Kidney epithelial cell (primary cell): ENCODE measurements around the gene CASK. TPM values are rescaled to one million over a fixed set of nuclear protein-coding genes. Genes with fewer than 3 reads are reported as not detected.

ENCODE experiments used
- DNase-seq: peaks from one replicate; pipeline ENCODE4 v3.0.0-alpha.2; 2010; ENCODE audit warnings: low read depth
- H3K27me3 ChIP-seq: 2 replicates; pipeline ENCODE4 v1.6.0; 2011; ENCODE audit warnings: low read length; ENCODE audit not compliant: control insufficient read depth, insufficient read depth
- H3K36me3 ChIP-seq: 2 replicates; pipeline ENCODE4 v1.5.1; 2011; ENCODE audit warnings: low read length; ENCODE audit not compliant: control insufficient read depth, insufficient read depth
- H3K4me3 ChIP-seq: 2 replicates; pipeline ENCODE4 v1.5.1; 2011; ENCODE audit warnings: low read depth, mild to moderate bottlenecking, control low read depth, low read length
- total RNA-seq: library from RNA; depleted of rRNA; stranded (reverse); fragments of >200 nt; gene quantifications from 2 replicates; pipeline ENCODE4 v1.2.3, GENCODE V29; 2015
- TF ChIP-seq, protein P1 (sequence below): IDR thresholded peaks from 2 replicates; pipeline ENCODE4 v1.5.1; 2011; ENCODE audit warnings: mild to moderate bottlenecking, moderate library complexity, low read length, control low read depth, inconsistent platforms; ENCODE audit not compliant: insufficient read depth, poor library complexity, severe bottlenecking

Gene CASK
- total RNA-seq, 1 donor from 2014 or later: 69.1 TPM

DNA sequence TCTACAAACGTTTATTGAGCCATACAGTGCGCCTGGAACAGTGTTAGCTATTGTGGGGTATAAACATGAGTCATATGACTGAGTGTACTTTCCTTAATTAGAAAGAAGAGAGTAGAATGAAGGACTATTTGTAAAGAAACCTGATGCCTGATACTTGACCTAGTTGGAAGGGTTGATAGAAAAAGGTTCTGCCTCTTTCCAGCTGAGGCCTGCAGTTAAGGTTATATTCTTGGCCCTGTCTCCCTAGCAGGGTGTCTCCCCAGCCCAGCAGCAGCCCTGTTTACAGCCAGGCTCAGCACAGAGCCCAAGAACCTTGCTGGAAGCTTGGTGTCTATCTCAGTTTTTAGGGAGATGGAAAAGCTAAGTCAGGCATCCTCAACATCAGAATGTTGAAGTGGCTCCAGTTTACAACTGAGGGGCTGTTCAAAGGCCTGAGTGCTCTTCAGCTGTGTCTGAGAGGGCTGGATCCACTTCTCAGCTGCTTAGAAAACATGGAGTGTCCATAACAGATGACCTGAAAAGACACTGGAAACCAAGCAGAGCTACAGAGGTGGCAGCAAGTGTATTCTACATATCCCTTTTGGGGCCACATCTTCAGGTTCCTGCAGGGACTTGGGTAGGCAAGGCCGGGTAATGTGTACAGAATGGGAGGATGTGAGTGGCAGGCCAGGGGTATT lies 454.6 kb downstream of the CASK start:
- DNase-seq: no peak
- Histone ChIP-seq H3K36me3 (no peaks in the 10 kb centered on the region), H3K4me3 (no peak overlapping the region), H3K27me3 (no peaks in the 10 kb centered on the region)
- TF ChIP-seq, protein P1, sequence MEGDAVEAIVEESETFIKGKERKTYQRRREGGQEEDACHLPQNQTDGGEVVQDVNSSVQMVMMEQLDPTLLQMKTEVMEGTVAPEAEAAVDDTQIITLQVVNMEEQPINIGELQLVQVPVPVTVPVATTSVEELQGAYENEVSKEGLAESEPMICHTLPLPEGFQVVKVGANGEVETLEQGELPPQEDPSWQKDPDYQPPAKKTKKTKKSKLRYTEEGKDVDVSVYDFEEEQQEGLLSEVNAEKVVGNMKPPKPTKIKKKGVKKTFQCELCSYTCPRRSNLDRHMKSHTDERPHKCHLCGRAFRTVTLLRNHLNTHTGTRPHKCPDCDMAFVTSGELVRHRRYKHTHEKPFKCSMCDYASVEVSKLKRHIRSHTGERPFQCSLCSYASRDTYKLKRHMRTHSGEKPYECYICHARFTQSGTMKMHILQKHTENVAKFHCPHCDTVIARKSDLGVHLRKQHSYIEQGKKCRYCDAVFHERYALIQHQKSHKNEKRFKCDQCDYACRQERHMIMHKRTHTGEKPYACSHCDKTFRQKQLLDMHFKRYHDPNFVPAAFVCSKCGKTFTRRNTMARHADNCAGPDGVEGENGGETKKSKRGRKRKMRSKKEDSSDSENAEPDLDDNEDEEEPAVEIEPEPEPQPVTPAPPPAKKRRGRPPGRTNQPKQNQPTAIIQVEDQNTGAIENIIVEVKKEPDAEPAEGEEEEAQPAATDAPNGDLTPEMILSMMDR: no peak

Other genes with a start within 250 kb of the CASK start
- not detected in 2 replicates for gene GPR34, start 234.6 kb downstream of the CASK start, total RNA-seq
- gene GPR82, start 199.4 kb downstream of the CASK start, total RNA-seq: not detected in 2 replicates